CMK (cell line): ENCODE results near the gene GTSF1L.

ENCODE experiments used
- DNase-seq: peaks from one replicate; pipeline ENCODE4 v3.0.0-alpha.2; 2010; ENCODE audit warnings: low read depth

Gene GTSF1L

GRCh38 chr20:43716757-43717615 is 9.8 kb downstream of the GTSF1L start:
- DNase-seq = no peak

- no peak for DNase-seq
Observed at GRCh38 chr20:43716123-43716522, 10.7 kb downstream of the GTSF1L start.

- DNase-seq = no peak
Observed at GRCh38 chr20:43715511-43715910, 11.3 kb downstream of the GTSF1L start.

GRCh38 chr20:43715044-43715443 is 11.8 kb downstream of the GTSF1L start:
- DNase-seq = no peak

GRCh38 chr20:43711098-43711654 is 15.6 kb downstream of the GTSF1L start:
- DNase-seq = no peak

DNA sequence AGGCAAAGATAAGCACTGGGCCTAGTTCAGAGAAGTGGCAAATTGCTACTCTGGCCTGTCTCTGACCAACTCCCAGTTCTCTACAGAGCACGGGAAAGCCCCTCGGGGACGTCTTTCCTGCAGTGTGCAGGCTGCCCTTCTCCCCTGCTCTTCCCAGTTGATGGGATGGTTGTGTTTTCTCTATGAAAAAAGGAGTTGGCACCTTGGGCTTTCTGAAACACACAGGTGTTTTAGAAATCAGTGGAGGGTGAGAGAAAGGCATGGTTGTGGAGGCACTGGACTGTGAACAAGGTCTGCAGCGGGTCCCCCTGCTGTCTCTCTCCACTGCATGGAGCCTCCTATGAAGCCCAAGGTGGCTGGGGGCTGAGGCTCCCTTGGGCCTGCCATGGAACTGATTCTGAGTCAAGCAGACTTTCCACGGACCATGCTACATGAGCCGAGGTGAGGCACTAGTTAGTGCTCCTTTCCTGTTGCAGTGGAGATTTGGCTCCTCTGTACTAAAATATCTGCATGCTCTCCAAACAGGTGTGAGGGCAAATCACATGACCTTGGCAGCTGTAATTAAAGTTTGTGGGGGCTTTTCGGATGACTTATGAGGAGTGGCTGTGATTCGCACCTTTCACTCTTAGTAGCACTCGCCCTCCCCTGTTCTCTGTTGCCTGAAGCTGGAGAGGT is 16.3 kb downstream of the GTSF1L start:
- no peak for DNase-seq

DNA sequence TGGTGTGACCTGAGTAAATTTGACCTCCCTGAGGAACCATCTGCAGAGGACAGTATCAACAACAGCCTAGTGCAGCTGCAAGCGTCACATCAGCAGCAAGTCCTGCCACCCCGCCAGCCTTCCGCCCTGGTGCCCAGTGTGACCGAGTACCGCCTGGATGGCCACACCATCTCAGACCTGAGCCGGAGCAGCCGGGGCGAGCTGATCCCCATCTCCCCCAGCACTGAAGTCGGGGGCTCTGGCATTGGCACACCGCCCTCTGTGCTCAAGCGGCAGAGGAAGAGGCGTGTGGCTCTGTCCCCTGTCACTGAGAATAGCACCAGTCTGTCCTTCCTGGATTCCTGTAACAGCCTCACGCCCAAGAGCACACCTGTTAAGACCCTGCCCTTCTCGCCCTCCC is 24.3 kb downstream of the GTSF1L start:
- DNase-seq = no peak

GRCh38 chr20:43700627-43701026 is 26.2 kb downstream of the GTSF1L start:
- no peak for DNase-seq

- no peak for DNase-seq
Observed at GRCh38 chr20:43699941-43700565, 26.7 kb downstream of the GTSF1L start.

DNA sequence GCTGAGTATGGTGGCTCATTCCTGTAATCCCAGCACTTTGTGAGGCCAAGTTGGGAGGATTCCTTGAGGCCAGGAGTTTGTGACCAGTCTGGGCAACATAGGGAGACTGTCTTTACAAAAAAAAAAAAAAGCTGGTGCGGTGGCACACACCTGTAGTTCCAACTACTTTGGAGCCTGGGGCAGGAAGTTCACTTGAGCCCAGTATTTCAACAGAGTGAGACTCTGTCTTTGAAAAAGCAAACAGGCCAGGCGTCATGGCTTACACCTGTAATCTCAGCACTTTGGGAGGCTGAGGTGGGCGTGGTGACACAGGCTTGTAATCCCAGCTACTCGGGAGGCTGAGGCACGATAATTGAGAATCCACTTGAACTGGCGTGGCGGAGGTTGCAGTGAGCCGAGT is 31.2 kb downstream of the GTSF1L start:
- DNase-seq = no peak

DNA sequence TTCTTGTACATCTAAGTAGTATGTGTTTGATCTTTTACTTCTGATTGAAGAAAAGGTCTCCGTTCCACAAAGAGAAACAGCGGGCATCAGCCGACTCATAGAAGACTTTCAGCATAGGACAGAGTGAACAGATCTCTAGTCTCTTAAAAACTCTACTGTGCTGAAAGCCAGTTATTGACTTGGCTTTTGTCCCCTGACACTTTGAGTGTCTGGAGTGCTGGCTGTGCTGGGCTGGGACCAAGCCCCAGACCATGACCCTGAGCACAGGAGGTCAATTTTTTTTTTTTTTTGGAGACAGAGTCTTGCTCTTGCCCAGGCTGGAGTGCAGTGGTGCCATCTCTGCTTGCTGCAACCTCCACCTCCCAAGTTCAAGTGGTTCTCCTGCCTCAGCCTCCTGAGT is 32.0 kb downstream of the GTSF1L start:
- DNase-seq = no peak

- no peak for DNase-seq
Observed at GRCh38 chr20:43691928-43692524, 34.8 kb downstream of the GTSF1L start.

DNA sequence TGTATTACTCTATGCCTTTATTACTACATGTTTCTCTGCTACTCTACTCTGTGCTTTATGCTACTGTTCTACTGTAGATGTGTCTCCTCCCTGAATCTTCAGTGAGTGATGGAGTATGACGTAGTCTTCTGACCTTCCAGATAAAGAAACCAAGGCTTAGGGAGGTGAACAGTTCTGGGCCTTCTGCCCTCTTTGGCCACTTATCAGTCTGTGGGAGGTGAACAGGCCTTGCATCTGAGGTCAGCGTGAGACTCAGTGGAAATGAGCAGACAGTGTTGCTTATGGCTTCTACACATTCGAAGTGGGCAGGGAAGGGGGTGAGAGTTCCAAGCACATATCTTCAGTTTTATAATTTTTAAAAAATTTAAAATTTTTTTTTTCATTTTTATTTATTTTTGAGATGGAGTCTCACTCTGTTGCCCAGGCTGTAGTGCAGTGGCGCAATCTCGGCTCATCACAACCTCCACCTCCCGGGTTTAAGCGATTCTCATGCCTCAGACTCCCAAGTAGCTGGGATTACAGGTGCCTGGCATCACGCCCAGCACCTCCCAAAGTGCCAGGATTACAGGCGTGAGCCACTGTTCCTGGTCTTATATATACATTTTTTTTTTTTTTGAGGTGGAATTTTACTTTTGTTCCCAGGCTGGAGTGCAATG is 35.7 kb downstream of the GTSF1L start:
- no peak for DNase-seq

DNA sequence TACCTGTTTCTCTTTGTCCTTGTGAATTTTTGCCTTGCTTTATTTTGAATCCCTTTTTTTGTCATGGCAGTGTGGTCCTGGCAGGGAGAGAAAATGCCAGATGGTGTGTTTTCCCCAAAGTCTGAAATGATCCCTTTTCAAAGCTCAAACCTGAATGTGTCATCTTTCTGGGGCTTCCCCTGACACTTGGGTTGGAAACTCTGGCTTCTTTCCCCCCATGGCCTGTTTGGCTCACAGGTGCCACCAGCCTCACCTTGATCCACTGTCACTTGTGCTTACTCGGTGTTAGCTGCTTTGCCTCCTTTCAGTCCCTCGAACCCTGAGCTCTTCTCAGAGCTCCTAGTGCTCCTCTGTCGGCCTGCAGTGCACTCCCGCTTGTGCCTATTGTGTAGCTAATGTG is 37.6 kb downstream of the GTSF1L start:
- DNase-seq = no peak

- DNase-seq = no peak
Observed at GRCh38 chr20:43686820-43687219, 40.0 kb downstream of the GTSF1L start.

- DNase-seq = no peak
Observed at GRCh38 chr20:43682446-43682845, 44.4 kb downstream of the GTSF1L start.

DNA sequence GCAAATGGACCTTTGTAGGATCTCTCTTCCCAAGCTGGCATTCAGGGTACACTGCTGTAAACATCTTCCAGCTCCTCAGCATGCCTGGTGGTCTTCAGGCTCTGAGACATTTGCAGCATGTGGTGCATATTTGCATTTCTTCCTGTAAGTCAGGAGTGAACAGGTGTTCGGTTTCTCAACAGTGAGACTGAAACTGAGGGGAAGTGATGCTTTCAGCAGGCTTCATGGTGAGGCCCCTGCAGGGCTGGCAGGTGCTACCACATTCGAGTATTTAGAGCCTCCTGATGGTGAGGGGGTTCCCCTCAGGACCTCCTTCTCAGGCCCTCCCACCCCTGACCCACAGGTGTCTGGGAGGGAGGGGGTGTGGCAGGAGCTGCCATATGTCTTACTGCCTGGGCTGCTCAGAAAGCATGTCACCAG is 44.8 kb downstream of the GTSF1L start:
- DNase-seq = no peak

- DNase-seq = no peak
Observed at GRCh38 chr20:43681468-43681942, 45.3 kb downstream of the GTSF1L start.

GRCh38 chr20:43680981-43681380 is 45.8 kb downstream of the GTSF1L start:
- DNase-seq = no peak

DNA sequence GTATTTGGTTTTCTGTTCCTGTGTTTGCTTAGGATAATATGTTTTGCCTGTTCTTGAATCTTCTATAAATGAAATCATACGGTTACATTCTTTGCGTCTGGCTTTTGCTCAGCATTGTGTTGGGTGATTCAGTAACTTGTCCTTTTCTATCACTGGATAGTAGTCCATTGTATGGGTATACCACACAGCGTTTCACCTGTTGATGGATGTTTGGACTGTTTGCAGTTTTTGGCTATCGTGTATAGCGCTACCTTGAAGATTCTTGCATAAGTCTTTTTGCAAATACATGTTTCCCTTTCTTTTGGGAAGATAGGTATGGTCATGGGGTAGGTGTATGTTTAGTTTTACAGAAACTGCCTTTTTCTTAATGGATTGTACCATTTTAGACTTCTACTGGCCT is 50.4 kb downstream of the GTSF1L start:
- DNase-seq = no peak
